GM19438 (cell line): Measurements from ENCODE around the gene CADM2.
"Not testable (repeated sequence)": the region's sequence is repeated elsewhere in the genome, so short reads cannot be mapped to it uniquely, and the experiment has no call there.

Experiments used
- ATAC-seq: cut with Tn5 transposase; IDR thresholded peaks from one replicate; pipeline ENCODE4 v1.9.1; 2021; ENCODE audit warnings: low read depth; ENCODE audit not compliant: unreplicated experiment

The CADM2 gene

DNA sequence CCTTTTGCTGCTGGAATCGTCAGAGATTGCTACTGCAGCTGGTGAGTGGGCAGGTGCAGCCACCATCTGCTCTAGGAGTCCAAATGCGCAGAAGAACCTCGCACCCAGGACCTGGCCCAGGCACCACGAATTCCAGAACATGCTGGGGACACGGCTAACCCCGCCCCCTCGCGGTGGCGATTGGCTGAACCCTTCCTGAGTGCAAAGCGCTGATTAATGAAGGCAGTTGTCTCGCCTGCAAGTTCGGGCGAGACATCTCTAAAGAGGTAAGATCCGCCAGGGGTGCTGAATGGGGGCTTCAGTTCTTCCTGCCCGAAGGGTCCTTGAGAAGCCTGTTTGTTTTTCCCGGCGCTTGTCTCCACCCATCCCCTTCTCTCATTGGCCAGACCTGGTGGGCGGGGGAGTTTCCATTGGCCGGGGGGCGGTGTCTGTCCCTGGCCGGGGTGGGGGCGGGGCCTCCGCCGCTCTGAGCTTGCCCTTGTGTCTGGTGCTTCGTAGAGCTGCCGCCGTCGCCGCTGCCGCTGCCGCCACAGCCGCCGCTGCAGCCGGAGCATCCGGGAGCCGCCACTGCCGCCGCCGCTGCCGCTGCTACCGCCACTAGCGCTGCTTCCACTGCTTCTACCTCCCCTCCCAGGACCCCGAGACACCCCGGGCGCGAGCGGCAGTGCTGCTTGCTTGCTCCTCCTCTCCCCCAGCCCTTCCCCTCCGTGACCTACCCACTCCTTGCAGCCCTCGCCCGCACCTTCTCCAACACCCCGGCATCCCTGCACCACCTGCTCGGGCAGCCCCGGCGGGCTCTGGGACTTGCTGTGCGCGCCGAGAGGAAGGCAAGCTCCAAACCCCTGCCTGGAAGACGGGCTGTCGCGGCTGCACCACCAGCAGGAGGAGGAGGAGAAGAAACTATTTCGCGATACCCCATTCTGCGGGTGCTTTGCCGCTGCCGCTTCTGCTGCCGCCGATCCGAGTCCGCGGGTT lies at the start of gene CADM2:
TSS of gene CADM2 (plus strand) at position 495 of the 975 bp plus-strand sequence.
- ATAC-seq: peak; percentile 90

DNA sequence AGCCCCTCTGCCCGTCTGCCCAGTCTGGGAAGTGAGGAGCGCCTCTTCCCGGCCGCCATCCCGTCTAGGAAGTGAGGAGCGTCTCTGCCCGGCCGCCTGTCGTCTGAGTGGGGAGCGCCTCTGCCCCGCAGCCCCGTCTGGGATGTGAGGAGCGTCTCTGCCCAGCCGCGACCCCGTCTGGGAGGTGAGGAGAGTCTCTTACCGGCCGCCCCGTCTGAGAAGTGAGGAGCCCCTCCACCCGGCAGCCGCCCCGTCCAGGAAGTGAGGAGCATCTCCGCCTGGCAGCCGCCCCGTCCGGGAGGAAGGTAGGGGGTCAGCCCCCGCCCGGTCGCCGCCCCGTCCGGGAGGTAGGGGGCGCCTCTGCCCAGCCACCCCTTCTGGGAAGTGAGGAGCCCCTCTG lies 40.2 kb upstream of the CADM2 start:
- ATAC-seq: not testable (repeated sequence)

DNA sequence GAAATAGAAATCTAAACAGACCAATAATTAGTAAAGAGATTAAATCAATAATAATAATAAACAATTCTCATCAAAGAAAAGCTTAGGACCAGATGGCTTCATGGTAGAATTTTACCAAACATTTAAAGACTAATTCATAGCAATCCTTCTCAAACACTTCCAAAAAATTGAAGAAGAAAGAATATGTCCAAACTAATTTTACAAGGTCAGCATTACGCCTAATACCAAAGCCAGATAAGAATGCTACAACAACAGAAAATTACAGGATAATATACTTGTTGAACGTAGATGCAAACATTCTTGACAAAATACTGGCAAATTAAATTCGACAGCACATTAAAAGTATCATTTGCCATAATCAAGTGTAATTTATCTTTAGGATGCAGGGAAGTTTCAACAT lies 36.1 kb upstream of the CADM2 start:
- ATAC-seq: no peak

DNA sequence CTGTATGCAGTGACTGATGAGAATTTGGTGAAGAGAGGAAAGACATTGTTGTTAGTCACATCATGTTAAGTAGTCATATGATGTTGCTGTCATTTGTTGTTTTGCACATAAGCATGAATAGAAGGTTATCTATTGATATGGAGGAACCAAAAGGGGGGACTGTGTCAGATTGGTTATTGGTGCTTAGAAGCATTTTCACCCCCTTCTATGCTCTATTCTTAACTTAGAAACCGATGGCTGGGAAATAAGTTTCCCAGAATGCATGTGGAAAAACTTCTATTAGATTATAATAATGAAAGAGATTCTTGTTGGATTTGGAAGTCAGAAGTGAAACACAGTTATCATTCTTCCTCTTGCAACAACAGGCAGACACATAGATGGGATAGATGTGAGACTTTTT lies 33.2 kb upstream of the CADM2 start:
- no peak for ATAC-seq

DNA sequence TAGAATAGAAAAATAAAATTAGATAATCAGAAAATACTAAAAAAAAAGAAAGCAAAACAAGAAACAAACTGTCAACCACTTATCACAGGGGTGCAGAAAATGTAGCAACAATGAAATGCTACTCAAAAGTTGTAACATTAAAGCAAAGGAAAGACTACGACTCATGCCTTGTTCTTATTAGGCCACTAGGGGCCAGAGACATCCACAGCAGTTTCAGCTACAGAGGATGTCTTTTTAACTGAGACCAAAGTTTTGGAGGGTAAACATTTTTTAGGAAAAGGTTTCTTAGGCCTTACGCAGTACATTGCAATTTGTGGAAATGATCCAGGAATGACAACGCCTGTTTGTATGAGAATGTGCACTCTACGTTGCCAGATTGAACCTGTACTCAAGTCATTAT lies 15.4 kb upstream of the CADM2 start:
- no peak for ATAC-seq

DNA sequence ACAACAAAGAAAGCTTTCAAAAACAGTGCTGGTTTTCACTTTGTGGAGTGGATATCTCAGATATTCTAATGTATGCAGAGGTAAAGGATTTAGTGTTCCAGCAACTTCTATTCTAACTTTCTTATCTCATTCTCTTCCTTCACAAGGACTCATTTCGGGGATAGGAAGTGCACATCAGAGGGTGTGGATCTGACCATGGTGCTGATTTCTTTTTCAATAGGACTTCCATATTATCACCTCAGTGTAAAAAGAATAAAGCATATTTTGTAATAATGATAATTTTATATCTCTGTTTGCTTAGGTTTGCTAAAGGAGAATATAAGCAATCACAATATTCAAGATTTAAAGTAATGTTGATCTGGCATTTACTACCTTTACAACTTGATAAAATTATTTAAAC lies 12.5 kb upstream of the CADM2 start:
- no peak for ATAC-seq

DNA sequence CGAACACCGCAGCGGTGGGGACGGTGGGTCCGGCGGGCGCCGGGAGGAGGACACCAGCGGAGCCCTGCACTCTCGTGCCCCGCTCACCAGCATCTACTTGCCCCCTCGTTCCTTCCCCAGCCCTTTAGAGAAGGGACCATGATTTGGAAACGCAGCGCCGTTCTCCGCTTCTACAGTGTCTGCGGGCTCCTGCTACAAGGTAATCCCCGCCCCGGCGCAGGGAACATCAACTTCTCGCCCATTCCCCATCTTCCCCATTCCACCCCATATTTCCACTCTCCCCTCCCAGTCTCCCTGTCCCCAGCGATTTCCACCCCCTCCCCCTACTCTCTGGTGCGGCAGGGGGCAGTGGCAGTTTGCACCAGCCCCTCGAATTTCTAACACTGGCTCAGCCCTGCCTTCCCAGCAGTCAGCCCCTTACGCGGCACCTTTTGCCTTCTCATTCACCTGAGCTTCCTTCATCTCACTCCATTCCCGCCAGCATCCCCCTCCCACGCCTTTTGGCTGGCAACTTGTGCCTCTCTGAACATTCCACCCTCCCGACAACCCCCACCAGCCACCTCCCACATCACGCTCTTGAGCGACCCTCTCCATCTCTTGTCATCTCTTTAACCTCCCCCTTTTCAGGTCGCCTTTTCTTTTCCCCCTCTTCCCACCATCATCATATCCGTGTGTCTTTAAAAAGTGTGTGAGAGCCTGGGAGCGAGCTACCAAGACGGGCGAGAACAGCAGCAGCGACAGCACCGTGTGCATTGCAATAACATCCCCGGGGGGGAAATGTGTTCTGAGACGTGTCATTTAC lies 882 bp downstream of the CADM2 start:
- no peak for ATAC-seq

DNA sequence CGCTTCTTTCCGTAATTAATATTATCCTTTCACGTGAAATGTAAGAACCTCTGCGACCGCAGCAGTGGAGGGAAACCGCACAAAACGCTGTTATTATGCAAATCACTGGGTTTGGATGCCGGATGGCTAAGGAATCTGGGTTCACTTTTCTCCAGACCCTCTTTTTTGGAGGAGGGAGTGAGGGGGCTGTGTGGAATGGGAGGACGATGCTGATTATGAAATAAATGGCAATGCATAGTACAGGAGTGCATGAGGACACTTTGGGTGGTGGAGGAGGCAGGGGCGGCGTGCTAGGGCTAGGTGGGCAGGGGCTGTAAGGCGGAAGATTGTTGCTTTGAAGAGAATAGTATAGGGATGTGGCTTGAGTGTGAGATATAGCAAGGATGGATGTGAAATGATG lies 1.8 kb downstream of the CADM2 start:
- no peak for ATAC-seq

DNA sequence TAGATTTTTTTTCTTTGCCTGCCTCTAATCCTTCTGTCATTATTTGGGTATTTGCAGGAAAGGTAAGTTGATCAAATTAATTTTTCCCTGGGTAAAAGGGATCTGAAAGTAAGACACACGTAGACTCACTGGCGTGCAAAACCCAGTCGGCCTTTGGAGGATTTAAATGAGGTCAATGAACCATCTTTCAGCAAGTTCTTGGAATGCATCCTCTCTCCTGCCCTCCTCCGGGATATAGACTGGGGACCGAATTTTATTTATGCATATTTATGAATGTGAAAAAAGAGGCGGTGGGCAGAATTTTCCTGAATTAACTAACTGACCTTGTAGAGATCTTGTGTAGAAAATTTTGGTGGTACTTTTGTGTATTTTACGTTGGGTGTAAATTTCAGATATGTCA lies 2.2 kb downstream of the CADM2 start:
- ATAC-seq: no peak

DNA sequence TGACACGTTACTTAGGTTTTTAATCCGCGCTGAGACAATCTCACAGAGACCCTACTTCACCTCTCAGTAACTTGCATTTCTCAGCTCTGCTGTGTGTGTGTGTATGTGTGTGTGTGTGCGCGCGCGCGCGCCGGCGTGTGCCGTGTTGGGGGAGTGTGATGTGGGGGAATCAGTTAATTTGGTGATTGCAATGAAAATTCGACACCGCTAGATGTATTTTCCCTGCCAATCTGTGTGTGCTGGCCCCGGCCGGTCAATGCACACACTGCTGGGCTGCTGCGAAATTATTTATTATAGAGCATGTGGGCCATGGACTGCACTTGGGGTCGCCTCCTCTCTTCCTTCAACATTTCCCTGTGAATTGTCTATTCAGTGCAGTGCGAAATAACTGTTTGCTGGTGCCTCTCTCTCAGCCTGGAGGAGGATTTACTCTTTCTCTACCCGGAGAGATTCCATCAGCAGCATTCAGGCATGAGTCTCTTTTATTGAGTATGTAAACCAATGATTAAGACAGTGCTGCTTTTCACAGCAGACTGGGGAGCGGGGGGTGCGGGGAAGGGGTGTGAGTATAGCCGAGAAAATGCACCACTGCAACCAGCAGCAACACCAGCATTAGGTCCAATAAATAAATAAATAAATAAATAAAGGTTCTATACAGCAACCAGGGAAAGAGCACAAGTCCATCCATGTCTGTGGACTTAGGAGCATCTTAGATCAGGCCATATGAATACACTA lies 2.9 kb downstream of the CADM2 start:
- no peak for ATAC-seq

DNA sequence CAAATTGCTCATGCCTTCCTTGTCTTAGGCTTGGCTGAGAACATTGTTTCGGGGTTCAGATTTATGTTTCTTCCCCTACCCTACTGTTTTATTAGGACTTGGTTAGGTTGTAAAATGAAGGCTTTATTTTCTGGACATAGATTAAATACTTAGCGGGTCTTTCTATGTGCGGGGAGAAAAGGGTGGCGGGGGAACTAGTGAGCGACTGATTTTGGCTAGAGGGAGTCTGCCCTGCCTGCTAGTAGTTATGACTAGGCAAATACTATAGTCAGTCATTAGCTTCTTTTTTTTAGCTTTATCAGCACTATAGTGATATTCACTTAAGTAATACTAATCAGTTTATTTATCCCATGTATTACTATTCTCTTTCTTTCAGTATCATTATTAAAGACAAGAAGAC lies 3.6 kb downstream of the CADM2 start:
- no peak for ATAC-seq

DNA sequence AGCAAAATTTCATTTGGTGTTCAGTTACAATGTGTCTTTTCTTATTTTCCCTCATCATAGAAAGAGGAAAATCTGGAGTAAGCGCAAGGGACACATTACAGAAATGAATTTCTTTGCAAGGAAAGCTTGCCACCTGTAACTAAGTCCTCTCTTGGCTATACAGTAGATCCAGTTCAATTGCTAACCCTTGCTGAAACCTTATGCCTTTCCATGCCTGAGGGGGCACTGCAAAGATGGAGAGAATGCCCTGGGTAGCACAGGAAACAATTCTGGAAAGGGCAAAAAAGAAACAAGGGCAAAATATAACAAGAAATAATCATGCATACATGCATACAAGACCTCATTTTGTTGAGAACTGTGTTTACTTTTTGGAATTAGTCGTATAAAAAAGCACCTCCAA lies 4.3 kb downstream of the CADM2 start:
- no peak for ATAC-seq

DNA sequence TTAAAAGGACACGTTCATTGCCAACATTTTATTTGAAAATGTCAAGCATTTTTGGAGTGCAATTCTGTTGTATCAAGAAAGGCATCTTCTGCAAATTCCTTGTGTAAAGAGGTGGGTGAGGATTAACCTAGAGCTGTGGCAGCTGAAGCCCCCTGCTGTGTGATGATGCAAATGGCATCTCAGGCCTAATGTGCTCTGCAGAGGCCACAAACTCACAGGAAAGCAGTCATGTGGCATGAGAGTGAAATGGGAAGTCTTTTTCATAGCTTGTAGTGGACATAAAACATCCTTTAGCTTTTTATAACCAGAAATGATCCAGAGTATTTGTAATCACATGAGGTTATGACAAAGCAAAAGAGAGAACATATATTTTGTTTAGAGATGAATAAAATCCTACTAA lies 6.4 kb downstream of the CADM2 start:
- ATAC-seq: no peak

DNA sequence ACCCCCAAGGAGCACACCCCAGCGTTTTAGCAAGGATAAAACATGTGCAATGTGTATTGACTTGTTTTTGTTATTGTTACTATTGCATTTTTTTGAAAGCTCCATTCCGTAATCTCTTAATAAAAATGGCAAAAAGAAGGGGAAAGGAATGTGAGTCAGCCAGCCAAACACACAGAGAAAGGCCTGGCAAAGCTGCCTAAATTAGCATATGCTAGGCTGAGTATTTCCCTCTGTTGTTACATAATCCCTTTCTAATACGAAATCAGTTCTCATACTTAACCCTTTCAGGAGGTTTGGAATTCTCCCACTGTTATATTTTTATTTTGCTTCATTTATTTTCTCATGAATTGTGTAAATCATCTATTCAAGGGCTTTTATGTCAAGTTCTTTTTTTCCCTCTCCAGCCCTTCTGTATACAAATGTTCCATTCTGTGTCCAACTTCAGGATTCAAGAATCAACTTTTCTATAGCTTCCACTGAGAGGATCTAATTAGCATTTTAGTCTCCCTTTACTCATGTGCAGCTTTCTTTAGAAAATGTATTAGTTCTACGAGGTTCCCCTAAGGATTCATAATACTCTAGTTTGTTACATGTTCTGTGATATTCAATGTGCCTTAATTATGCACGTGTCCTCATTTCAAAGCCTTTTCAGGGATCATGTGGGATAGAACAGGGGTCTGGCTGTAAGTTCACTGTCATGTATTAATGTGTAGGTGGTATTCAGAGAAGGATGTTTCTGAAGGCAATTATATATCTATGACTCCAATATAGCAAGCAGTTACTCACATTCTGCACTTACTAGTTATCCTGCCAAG lies 9.2 kb downstream of the CADM2 start:
- ATAC-seq: no peak

DNA sequence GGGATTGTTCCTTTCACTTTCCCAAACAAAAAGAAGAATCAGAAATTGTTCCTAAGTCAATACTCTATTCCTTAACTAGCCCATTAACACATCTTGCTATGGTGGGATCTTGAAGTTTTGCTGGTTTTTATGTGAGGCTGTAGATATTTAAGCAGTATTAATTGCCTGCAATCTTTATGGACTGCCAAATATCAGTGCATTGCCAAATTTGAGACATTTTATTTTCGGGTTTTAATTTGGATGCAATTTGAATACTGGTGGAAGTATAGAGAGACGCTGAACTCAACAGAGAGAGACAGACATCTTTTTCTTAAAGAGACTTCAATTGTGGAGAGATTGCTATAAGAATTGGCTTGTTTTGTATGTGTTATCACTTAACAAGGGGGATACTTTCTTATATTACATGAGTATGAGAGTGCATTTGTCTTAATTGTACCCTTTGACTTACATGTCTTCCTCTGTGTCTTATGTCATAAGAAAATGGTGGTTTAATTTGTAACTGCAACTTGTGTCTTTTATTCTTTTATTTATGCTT lies 10.0 kb downstream of the CADM2 start:
- no peak for ATAC-seq

DNA sequence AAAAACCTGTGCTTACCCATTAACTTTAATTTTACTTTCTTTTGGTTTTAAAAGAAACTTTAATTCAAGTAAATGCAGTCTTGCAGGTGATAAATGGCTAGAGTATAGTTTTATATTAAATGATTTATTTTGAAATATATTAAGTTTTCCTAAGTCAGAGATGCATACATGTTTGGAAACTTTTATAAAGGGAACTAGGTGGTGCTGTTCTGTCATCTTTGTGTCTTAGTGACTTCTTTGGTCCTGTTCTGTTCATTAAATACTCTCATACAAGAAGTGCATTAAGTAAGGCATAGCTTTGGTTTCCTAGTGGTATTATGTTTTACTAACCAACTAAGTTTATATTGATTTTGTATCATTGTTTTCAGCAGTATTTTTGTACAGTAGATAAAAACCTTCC lies 15.6 kb downstream of the CADM2 start:
- ATAC-seq: no peak

DNA sequence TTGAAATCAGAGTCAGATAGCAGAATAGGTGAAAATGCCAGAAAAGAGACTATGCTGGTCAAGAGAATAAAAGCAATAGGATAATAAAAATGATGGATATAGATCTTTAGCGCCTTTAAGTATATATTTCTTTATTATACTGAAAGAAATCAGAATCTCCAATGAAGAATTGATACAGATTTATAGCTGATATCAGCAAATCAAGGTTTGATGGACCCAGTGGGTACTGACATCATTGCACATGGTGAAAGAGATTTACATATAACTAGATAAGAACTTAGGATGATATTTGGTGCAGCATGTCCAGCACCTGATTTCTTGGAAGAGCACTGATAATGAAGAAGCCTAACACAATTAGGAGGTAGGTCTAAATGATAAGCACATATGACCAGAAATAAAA lies 18.2 kb downstream of the CADM2 start:
- ATAC-seq: no peak

DNA sequence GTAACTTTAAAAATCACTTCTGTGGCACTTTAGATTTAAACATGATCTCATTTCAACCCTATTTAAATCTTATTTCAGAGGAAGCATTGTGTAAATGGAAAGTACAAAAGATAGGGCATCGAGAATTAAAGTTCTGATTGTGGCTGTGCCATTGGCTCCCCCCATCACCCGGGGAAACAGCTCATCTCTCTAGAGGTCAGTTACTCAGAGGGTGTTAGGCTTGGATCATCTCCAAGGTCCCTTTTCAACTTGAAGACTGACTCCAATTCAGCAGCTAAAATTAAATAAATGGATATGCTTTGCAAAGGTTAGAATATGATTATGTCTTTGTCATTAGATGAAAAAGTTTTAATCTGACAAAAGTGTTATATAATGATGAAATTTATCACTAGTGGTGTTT lies 20.1 kb downstream of the CADM2 start:
- no peak for ATAC-seq

DNA sequence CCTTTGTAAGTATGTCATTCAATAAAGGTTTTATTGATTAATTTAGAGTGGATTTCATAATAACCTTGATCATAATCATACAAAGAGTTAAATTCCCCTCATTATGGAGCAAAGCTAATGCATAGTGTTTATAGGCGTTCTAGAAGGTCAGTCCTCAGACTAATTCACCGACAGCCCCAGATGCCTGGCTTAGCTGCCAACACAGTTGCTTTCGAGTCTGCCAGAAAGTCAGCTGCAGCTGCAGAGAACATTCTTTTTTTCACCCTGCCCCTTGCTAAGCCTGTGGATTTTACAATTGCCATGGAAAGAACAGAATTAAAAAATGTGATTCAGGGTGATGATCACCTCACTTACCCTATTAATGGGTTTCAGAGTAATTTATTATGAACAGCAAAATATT lies 21.2 kb downstream of the CADM2 start:
- ATAC-seq: no peak

DNA sequence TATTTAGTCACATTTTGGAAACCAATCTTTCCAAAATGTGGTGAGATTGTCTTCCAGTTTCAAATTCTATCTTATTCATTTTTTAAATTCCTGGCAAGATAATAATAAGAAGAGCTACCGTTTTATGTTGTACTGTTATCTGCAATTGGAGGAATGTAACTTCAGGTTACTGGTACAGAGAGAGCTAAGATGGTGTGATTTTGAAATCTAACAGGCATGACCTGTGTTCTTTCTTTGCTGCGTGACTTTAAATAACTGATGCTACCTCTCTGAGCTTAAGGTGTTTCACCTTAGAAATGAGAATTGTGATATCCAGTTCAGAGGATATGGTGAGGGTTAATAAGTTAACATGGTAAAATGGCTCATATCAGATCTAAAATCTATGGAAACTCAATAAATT lies 21.7 kb downstream of the CADM2 start:
- ATAC-seq: no peak
